Mesenchymal stem cell (in vitro differentiated cells and primary cell): Measurements from ENCODE around the gene KLF16.

Experiments
- DNase-seq: peaks from one replicate; pipeline ENCODE4 v3.0.0-alpha.2; 2013
- H2AFZ ChIP-seq: one replicate; pipeline ENCODE4 v1.6.1; 2013; ENCODE audit warnings: low read depth, mild to moderate bottlenecking, control low read depth, inconsistent platforms, low read length, moderate library complexity
- H2AK5ac ChIP-seq: 2 replicates; pipeline ENCODE4 v1.6.1; 2013; ENCODE audit warnings: low read length, moderate library complexity, mild to moderate bottlenecking, inconsistent platforms; ENCODE audit not compliant: severe bottlenecking
- H2BK120ac ChIP-seq: one replicate; pipeline ENCODE4 v1.6.1; 2013; ENCODE audit warnings: low read depth, mild to moderate bottlenecking, inconsistent platforms, low read length, moderate library complexity
- H2BK12ac ChIP-seq, 2 experiments: one replicate each; pipeline ENCODE4 v1.6.1; 2013; ENCODE audit warnings: inconsistent platforms in 2 of 2, low read length in 2 of 2, mild to moderate bottlenecking in 2 of 2, moderate library complexity in 2 of 2, control low read depth in 1 of 2
- H2BK15ac ChIP-seq: one replicate; pipeline ENCODE4 v1.6.1; 2013; ENCODE audit warnings: mild to moderate bottlenecking, low read depth, inconsistent platforms; ENCODE audit not compliant: poor library complexity, severe bottlenecking
- H2BK5ac ChIP-seq: 2 replicates; pipeline ENCODE4 v1.6.1; 2013; ENCODE audit warnings: low read depth, mild to moderate bottlenecking, low read length, control low read depth, inconsistent platforms; ENCODE audit not compliant: poor library complexity, severe bottlenecking
- H3K14ac ChIP-seq, 2 experiments: one replicate each; pipeline ENCODE4 v1.6.1; 2013; ENCODE audit warnings: inconsistent platforms in 2 of 2, low read length in 2 of 2, control low read depth in 1 of 2, mild to moderate bottlenecking in 1 of 2, moderate library complexity in 1 of 2
- H3K18ac ChIP-seq, 2 experiments: one replicate each; pipeline ENCODE4 v1.6.1; 2013; ENCODE audit warnings: inconsistent platforms in 2 of 2, low read length in 2 of 2, control low read depth in 1 of 2, low read depth in 1 of 2, mild to moderate bottlenecking in 1 of 2
- H3K23ac ChIP-seq, 2 experiments: one replicate each; pipeline ENCODE4 v1.6.1; 2013; ENCODE audit warnings: inconsistent platforms in 2 of 2, low read length in 2 of 2, mild to moderate bottlenecking in 2 of 2, moderate library complexity in 2 of 2, control low read depth in 1 of 2
- H3K27ac ChIP-seq: 2 replicates; pipeline ENCODE4 v1.5.1; 2013; ENCODE audit warnings: mild to moderate bottlenecking, moderate library complexity, low read length, control low read depth, inconsistent platforms; ENCODE audit not compliant: poor library complexity, severe bottlenecking
- H3K27me3 ChIP-seq, 2 experiments: 2 replicates each; pipeline versions ENCODE4 v1.6.1 to v1.7.0; 2013; ENCODE audit warnings: low read length in 2 of 2, mild to moderate bottlenecking in 2 of 2, moderate library complexity in 2 of 2, control low read depth in 1 of 2, inconsistent platforms in 1 of 2; ENCODE audit not compliant: control insufficient read depth in 1 of 2, insufficient read depth in 1 of 2
- H3K36me3 ChIP-seq, 2 experiments: 2 replicates each; pipeline versions ENCODE4 v1.6.1 to v1.7.0; 2013; ENCODE audit warnings: low read length in 2 of 2, control low read depth in 1 of 2, inconsistent platforms in 1 of 2, low read depth in 1 of 2, mild to moderate bottlenecking in 1 of 2; ENCODE audit not compliant: insufficient read depth in 2 of 2, control insufficient read depth in 1 of 2
- H3K4ac ChIP-seq, 2 experiments: one replicate each; pipeline ENCODE4 v1.6.1; 2013; ENCODE audit warnings: inconsistent platforms in 2 of 2, low read length in 2 of 2, mild to moderate bottlenecking in 2 of 2, moderate library complexity in 2 of 2, control low read depth in 1 of 2, low read depth in 1 of 2
- H3K4me1 ChIP-seq: 2 replicates; pipeline ENCODE4 v1.6.1; 2013; ENCODE audit warnings: low read depth, low read length, control low read depth; ENCODE audit not compliant: control insufficient read depth, insufficient read depth
- H3K4me2 ChIP-seq: 2 replicates; pipeline ENCODE4 v1.6.1; 2013; ENCODE audit warnings: low read length, mild to moderate bottlenecking, inconsistent platforms; ENCODE audit not compliant: poor library complexity, severe bottlenecking
- H3K4me3 ChIP-seq, 2 experiments: 2 replicates each; pipeline versions ENCODE4 v1.5.1 to v1.7.0; 2013; ENCODE audit warnings: low read length in 2 of 2, mild to moderate bottlenecking in 2 of 2, control low read depth in 1 of 2, low read depth in 1 of 2; ENCODE audit not compliant: insufficient read depth in 1 of 2
- H3K79me1 ChIP-seq: replicated peaks from 2 replicates; pipeline ENCODE4 v1.6.1; 2013; ENCODE audit warnings: mild to moderate bottlenecking, control low read depth, low read length, inconsistent platforms; ENCODE audit not compliant: poor library complexity, severe bottlenecking
- H3K9ac ChIP-seq: 2 replicates; pipeline ENCODE4 v1.7.0; 2013; ENCODE audit warnings: mild to moderate bottlenecking, low read length, moderate library complexity
- H3K9me3 ChIP-seq: 2 replicates; pipeline ENCODE4 v1.7.0; 2013; ENCODE audit warnings: mild to moderate bottlenecking, low read length; ENCODE audit not compliant: control insufficient read depth
- H4K8ac ChIP-seq: one replicate; pipeline ENCODE4 v1.6.1; 2013; ENCODE audit warnings: inconsistent platforms, mild to moderate bottlenecking, low read length, moderate library complexity
- H4K91ac ChIP-seq: one replicate; pipeline ENCODE4 v1.6.1; 2013; ENCODE audit warnings: mild to moderate bottlenecking, low read length, inconsistent platforms
- WGBS: methylation state at CpG from one replicate; pipeline ENCODE4 v1.1.7; 2013; ENCODE audit warnings: mixed read lengths; 5-methylcytosine and 5-hydroxymethylcytosine counted together

Gene KLF16

GRCh38 chr19:1855040-1855827 is 8.1 kb downstream of the KLF16 start:
- H3K36me3 ChIP-seq: peaks cover 4 to 36% of the 10 kb centered on the region in 2 experiments
- H3K27ac ChIP-seq: peak overlapping the region; percentile 72
- WGBS: 25% methylated on average over 23 of the region's 33 CpGs
- H3K9me3 ChIP-seq: no peaks in the 10 kb centered on the region
- peak overlapping the region in 1 of 2 experiments; percentile 70 for H3K14ac ChIP-seq
- peaks cover 21% of the 10 kb centered on the region for H3K79me1 ChIP-seq
- peak overlapping the region in 1 of 2 experiments; percentile 69 for H3K4me3 ChIP-seq
- H3K4me1 ChIP-seq: peaks cover 72% of the 10 kb centered on the region
- H3K4me2 ChIP-seq: peak overlapping the region; percentile 51
- peak; percentile 93 for DNase-seq
- H2BK12ac ChIP-seq: peak overlapping the region; percentile 88 to 92
- no peak overlapping the region for H2AFZ ChIP-seq
- peak overlapping the region; percentile 49 for H2AK5ac ChIP-seq
- H3K27me3 ChIP-seq: no peaks in the 10 kb centered on the region
- peak overlapping the region; percentile 90 for H2BK15ac ChIP-seq
- H3K4ac ChIP-seq: peak overlapping the region; percentile 95 to 98
- peak overlapping the region; percentile 20 for H2BK5ac ChIP-seq
- H3K18ac ChIP-seq: peak overlapping the region; percentile 96 to 98
- H4K8ac ChIP-seq: peak overlapping the region; percentile 99
- H3K9ac ChIP-seq: peak overlapping the region; percentile 78
- peak overlapping the region; percentile 99 for H4K91ac ChIP-seq
- H3K23ac ChIP-seq: no peak overlapping the region
- H2BK120ac ChIP-seq: peak overlapping the region; percentile 98

DNA sequence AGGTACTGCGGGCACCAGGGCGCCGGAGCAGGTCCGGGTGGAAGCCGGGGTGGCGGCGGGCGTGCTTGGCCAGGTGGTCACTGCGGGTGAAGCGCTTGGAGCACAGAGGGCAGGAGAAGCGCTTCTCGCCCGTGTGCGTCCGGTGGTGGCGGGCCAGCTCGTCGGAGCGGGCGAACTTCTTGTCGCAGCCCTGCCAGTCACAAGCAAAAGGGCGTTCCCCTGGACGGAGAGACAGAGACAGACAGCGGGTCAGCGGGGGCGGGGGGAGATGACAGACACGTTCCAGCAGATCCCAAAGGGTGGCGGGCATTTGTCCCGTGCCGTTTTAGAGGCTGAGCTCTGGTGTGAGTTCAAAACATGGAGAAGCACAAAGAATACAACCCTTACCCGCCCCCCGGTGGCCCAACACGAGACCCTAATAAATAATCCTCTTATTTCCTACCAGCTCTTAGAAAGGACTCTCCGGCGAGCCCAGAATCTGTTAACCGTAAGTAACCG is 8.8 kb downstream of the KLF16 start:
- Histone ChIP-seq H3K4me2 (peak overlapping the region; percentile 51), H2AK5ac (no peak overlapping the region)

DNA sequence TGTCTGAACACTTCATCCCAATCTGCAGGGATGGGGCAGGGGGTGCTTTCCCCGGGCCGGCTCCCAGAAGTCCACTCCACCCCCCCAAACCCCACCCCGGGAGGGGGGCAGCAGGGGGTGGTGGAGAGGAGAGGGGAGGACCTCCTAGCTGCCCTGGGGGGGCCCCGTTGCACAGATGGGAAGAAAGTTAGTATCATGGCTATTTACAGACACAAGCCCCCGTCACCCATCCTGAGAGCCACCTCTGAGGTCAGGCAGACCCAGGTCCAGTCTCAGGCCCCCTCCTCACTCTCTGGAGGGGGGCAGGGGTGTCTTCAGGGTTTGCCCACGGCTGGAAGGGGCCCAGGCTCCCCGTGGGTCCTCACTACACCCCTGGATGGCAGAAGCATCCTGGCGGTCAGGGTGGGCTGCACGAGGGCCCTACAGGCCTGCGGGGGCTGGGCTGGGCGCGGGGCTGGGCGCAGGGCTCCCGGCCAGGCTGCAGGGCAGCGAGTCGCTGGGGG is 9.3 kb downstream of the KLF16 start:
- WGBS: 93% methylated on average over 13 of the region's 16 CpGs

More for the DNA sequence above, 8.8 kb downstream of the KLF16 start:
- Histone ChIP-seq H3K14ac (peak overlapping the region in 1 of 2 experiments; percentile 38), H3K9ac (peak overlapping the region; percentile 63), H2BK12ac (peak overlapping the region; percentile 51 to 75), H3K79me1 (peaks cover 21% of the 10 kb centered on the region), H3K27me3 (no peaks in the 10 kb centered on the region), H3K36me3 (peaks cover 4 to 40% of the 10 kb centered on the region in 2 experiments), H2BK120ac (peak overlapping the region; percentile 80), H3K4ac (peak overlapping the region; percentile 83 to 95), H3K4me3 (peak overlapping the region in 1 of 2 experiments; percentile 44), H2AFZ (no peak overlapping the region), H4K91ac (peak overlapping the region; percentile 55), H3K4me1 (peaks cover 66% of the 10 kb centered on the region), H3K23ac (peak overlapping the region in 1 of 2 experiments; percentile 67), H4K8ac (peak overlapping the region; percentile 96), H2BK5ac (no peak overlapping the region), H3K18ac (peak overlapping the region; percentile 56 to 95), H2BK15ac (peak overlapping the region; percentile 36), H3K27ac (peak overlapping the region; percentile 61), H3K9me3 (no peaks in the 10 kb centered on the region)
- DNase-seq: no peak
- WGBS: 85% methylated on average over 37 of the region's 37 CpGs

More for the DNA sequence above, 9.3 kb downstream of the KLF16 start:
- H2AFZ ChIP-seq: no peak overlapping the region
- DNase-seq: no peak
- peak overlapping the region; percentile 29 for H2BK120ac ChIP-seq
- H3K4me3 ChIP-seq: no peak overlapping the region
- no peak overlapping the region for H3K9ac ChIP-seq
- peaks cover 61% of the 10 kb centered on the region for H3K4me1 ChIP-seq
- H3K9me3 ChIP-seq: no peaks in the 10 kb centered on the region
- H2BK5ac ChIP-seq: no peak overlapping the region
- H3K18ac ChIP-seq: peak overlapping the region in 1 of 2 experiments; percentile 8
- no peak overlapping the region for H3K23ac ChIP-seq
- no peaks in the 10 kb centered on the region for H3K27me3 ChIP-seq
- H4K91ac ChIP-seq: peak overlapping the region; percentile 55
- peaks cover 22% of the 10 kb centered on the region for H3K79me1 ChIP-seq
- peak overlapping the region; percentile 34 for H2BK15ac ChIP-seq
- H4K8ac ChIP-seq: peak overlapping the region; percentile 96
- no peak overlapping the region for H3K14ac ChIP-seq
- peak overlapping the region; percentile 64 for H2AK5ac ChIP-seq
- H3K27ac ChIP-seq: no peak overlapping the region
- H3K36me3 ChIP-seq: peaks cover 4 to 40% of the 10 kb centered on the region in 2 experiments
- peak overlapping the region; percentile 83 to 95 for H3K4ac ChIP-seq
- peak overlapping the region; percentile 14 to 51 for H2BK12ac ChIP-seq
- H3K4me2 ChIP-seq: no peak overlapping the region
